ENCODE measurements around the gene NCR1.
"Not testable (repeated sequence)": the region's sequence is repeated elsewhere in the genome, so short reads cannot be mapped to it uniquely, and the experiment has no call there.

The NCR1 gene

DNA sequence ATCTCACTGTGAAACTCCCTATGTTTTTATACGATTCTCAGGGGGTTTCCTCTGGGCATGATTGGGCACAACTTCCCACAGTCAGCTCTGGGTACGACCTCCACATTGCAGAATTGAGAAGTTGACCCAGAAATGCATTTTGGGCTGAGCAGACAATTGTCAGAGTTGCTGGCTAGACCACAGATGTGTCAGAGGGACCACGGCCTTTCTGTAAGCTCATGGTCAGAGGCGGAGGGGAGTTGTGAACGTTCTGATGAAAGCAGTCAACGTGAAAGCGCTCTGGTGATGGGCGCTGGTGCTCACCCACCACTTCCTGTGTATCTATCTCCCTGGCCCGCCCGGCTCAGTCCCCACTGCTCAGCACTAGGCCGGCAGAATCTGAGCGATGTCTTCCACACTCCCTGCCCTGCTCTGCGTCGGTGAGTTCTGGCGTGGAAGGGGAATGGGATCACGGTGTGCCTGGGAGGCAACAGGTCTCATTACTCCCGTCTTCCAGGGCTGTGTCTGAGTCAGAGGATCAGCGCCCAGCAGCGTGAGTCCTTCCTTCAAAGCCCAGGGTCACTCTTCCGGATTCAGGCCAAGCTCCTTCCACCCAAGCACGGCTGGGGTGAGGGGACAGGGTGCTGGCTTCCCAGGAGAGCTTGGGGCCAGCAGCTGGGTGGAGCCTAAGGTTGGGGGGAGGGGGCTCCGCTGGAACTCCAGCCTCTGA lies at the start of gene NCR1:
Gene NCR1, plus strand, starts transcription at position 346 of the 709 bp plus-strand sequence. Its CDS starts 40 bp downstream, at position 386.
- no peak for DNase-seq

GRCh38 chr19:54858476-54858875 lies 47.5 kb upstream of the NCR1 start:
- DNase-seq = not testable (repeated sequence)

GRCh38 chr19:54859421-54859820 lies 46.5 kb upstream of the NCR1 start:
- DNase-seq = not testable (repeated sequence)

DNA sequence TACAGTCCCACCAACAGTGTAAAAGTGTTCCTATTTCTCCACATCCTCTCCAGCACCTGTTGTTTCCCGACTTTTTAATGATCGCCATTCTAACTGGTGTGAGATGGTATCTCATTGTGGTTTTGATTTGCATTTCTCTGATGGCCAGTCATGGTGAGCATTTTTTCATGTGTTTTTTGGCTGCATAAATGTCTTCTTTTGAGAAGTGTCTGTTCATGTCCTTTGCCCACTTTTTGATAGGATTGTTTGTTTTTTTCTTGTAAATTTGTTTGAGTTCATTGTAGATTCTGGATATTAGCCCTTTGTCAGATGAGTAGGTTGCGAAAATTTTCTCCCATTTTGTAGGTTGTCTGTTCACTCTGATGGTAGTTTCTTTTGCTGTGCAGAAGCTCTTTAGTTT lies 42.5 kb upstream of the NCR1 start:
- not testable (repeated sequence) for DNase-seq

DNA sequence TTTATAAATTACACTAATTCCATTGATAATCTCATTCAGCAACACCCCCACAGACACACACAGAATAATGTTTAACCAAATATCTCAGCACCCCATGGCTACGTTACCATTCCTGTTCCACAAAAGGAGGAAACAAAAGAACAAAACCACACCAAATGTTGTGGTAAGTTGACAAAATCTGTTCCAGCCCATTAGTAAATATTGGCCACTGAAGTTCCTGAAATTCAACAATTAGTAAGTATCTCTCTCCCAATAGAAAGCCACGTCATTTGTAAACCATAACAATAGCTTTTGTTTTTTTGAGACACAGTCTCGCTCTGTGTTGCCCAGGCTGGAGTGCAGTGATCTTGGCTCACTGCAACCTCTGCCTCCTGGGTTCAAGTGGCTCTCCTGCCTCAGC lies 34.3 kb upstream of the NCR1 start:
- no peak for DNase-seq

GRCh38 chr19:54873990-54874389 lies 32.0 kb upstream of the NCR1 start, which contains the start of gene FCAR:
Gene FCAR (plus strand): TSS chr19:54874235. CDS start chr19:54874290, 55 bp downstream.
- DNase-seq = no peak

DNA sequence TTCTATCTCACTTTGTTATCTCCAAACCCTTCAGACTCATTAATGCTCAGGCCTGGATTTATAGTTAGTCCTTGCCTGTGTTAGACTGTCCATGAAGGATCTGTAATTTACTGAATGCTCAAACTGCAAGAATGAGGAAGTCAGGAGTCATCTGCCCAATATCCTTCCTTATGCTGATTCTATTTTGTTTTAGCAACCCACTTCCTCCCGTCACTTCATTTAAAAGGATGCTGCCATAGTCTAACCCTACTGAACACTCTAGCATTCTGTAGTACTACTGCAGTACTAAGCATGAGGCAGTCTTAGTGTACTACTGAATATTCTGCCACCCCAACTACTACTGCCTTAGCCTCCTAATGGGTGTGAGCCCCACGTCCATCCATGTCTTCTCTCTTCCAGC lies 30.4 kb upstream of the NCR1 start:
- DNase-seq = no peak

GRCh38 chr19:54877471-54877870 lies 28.5 kb upstream of the NCR1 start:
- no peak for DNase-seq

GRCh38 chr19:54881884-54882283 lies 24.1 kb upstream of the NCR1 start:
- DNase-seq = no peak

DNA sequence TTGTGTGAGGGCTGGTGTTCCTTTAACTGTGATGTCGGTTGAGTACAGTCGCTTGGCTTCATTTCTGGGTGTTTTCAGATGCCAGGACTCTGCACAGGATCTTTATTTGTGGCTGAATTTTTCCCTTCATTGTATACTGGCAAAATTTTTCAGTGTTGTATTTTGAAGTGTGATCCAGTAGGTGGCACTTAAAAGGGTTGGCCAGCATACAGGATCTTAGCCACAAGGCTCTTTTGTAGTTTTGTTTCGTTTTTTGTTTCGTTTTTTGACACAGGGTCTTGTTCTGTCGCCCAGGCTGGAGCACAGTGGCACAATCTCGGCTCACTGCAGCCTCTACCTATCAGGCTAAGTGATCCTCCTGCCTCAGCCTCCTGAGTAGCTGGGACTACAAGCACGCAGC lies 23.2 kb upstream of the NCR1 start:
- DNase-seq = no peak

- DNase-seq = no peak
These were observed 22.7 kb upstream of the NCR1 start for GRCh38 chr19:54883228-54883627.

DNA sequence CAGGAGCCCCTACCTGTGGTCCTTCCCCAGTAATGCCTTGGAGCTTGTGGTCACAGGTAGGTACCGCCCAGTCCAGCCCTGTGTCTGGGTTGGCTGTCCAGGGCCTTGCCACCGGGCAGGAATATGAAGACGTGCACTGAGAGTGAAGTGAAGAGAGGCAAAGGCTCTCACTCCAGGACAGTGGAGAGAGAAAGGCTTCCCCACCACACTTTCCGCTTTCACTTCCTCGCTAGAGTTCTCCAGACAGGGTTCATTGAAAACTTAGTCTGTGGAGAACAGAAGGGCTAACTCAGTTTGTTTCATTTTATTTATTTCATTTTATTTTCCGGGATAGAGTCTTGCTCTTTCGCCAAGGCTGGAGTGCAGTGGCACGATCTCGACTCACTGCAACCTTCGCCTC lies 17.7 kb upstream of the NCR1 start:
- DNase-seq = no peak

DNA sequence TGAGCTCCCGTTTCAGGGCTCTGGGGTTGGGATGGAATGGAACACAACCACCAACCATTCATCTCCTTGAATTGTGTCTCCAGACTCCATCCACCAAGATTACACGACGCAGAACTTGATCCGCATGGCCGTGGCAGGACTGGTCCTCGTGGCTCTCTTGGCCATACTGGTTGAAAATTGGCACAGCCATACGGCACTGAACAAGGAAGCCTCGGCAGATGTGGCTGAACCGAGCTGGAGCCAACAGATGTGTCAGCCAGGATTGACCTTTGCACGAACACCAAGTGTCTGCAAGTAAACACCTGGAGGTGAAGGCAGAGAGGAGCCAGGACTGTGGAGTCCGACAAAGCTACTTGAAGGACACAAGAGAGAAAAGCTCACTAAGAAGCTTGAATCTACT lies 16.4 kb upstream of the NCR1 start:
- no peak for DNase-seq

DNA sequence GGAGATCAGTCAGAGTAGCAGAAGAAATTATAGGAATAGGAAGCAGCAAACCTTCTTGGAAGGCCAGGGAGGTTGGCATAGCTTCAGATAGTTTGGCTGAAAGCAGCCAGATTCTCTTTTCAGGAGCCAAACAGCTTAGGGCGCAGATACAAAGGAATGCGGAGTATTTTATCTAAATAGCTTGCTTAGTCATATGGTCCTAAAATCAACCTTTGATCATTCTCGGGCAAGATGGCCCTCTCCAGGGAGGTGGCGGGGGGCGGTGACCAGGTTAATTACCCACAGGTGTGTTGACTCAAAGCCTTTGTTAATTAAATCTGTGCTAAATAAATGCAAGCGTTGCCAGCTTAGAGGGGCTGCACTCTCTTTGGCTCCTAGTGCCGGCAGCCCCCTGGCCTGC lies 12.5 kb upstream of the NCR1 start:
- DNase-seq = no peak

DNA sequence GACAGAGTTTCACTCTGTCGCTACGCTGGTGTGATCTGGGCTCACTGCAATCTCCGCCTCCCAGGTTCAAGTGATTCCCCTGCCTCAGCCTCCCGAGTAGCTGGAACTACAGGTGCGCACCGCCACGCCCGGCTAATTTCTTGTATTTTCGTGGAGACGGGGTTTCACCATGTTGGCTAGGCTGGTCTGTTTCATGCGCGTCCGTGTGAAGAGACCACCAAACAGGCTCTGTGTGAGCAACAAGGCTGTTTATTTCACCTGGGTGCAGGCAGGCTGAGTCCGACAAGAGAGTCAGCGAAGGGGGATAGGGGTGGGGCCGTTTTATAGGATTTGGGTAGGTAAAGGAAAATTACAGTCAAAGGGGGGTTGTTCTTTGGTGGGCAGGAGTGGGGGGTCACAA lies 11.8 kb upstream of the NCR1 start:
- not testable (repeated sequence) for DNase-seq

DNA sequence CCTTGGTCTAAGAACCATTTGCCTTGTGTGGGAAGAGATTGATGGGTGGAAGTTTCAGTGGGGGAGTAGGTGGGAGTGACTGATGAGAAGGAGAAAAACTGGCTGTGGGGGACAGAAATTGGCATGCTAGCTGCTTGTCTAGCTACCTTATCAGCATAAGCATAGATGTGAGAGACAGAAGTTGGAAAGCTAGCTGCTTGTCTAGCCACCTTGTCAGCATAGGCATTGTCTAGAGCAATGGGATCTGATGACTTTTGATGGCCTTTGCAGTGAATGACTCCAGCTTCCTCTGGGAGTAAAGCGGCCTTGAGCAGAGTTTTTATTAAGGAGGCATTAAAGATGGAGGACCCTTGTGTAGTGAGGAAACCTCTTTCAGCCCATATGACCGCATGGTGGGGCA lies 9.9 kb upstream of the NCR1 start:
- no peak for DNase-seq

DNA sequence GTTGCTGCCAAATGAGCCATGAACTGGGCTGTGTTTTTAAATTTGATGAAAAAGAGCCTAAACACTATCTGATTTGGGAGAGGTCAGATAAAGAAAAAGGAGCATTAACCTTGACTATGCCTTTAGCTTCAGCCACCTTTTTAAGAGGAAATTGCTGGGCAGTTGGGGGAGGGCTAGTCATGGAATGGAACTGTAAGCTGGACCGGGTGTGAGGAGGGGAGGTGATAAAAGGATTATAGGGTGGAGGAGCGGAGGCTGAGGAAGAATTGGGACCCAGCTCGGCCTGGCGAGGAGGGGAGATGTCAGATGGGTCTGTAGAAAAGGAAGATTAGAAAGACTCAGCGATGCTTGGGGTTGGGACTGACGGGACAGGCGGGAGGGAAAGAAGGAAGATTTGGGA lies 7.3 kb upstream of the NCR1 start:
- DNase-seq = not testable (repeated sequence)

GRCh38 chr19:54899646-54900045 lies 6.3 kb upstream of the NCR1 start:
- not testable (repeated sequence) for DNase-seq

DNA sequence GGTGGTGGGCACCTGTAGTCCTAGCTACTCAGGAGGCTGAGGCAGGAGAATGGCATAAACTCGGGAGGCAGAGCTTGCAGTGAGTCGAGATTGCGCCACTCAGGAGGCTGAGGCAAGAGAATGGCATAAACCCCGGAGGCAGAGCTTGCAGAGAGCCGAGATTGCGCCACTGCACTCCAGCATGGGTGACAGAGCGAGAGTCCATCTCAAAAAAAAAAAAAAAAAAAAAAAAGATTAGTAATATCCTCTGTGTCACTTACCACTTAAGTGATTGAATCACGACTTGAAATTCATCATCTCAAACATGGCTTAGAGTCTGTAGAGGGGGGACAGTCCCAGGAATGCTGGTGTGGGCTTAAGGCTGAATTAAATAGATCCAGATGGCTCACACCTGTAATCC lies 4.8 kb upstream of the NCR1 start:
- DNase-seq = not testable (repeated sequence)

DNA sequence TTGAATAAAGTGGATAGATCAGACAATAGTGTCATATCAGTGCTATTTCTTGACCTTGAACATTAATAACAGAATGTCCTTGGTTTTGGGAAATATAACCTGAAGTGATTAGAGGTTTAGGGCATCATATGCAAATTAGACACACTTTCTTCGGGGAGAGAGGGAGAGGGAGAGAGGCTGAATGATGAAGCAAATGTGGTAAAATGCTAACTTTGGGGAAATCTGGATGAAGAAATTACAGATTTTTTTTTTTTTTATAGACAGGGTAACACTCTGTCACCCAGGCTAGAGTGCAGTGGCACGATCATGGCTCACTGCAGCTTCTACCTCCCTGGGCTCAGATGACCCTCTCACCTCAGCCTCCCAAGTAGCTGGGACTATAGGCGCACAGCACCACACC lies 3.9 kb upstream of the NCR1 start:
- no peak for DNase-seq

DNA sequence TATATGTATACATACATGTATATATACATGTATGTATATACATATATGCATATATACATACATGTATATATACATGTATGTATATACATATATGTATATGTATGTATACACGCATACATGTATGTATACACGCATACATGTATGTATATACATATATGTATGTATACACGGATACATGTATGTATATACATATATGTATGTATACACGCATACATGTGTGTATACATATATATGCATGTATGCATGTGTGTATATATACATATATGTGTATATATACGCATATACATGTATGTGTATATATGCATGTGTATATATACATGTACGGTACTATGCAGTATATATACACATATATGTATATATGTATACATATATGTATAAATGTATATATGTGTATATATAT lies 2.6 kb upstream of the NCR1 start:
- DNase-seq = no peak

GRCh38 chr19:54904261-54904660 lies 1.7 kb upstream of the NCR1 start:
- DNase-seq = not testable (repeated sequence)

DNA sequence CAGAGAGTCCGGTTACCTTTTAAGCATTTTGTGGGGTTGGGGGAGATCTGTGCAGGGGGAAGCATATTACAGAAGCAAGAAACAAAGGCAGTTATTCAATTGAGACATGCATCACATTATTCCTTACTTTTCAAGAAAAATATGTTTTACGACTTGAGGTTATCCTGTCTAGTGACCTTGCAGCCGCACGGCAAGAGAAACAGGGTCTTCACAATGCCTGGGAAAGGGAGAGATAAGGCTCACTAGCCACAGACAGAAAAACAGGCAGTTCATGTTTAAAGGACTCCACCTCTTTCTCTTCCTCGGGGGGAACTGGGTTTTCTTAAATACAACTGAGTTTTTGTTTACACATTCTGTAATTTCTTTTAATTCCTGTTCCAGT lies 536 bp upstream of the NCR1 start:
- no peak for DNase-seq

- DNase-seq = no peak
These were observed 871 bp downstream of the NCR1 start for GRCh38 chr19:54906819-54907218.

GRCh38 chr19:54907899-54908298 lies 2.0 kb downstream of the NCR1 start:
- not testable (repeated sequence) for DNase-seq
